ENCODE results near the gene KRT35.

DNA sequence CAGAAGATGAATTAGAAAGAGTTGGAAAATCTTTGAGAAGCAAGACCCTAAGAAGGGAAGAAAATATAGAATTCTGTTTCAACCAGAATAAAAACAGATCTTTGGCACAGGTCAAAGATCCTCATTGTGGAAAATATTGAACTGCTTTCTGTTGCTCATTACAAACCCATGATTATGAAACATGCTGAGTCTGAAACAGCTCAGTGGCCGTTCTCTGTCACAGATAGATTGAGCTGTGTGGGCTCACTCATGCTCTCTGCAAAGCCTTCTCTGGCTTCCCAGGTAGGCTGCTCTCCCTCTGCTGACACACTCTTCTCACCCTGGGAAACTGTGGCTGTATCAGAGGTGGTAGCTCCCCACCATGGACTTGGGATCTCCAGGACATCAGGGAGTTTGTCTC, 36.8 kb downstream of the KRT35 start:
- TF ChIP-seq, protein P1, sequence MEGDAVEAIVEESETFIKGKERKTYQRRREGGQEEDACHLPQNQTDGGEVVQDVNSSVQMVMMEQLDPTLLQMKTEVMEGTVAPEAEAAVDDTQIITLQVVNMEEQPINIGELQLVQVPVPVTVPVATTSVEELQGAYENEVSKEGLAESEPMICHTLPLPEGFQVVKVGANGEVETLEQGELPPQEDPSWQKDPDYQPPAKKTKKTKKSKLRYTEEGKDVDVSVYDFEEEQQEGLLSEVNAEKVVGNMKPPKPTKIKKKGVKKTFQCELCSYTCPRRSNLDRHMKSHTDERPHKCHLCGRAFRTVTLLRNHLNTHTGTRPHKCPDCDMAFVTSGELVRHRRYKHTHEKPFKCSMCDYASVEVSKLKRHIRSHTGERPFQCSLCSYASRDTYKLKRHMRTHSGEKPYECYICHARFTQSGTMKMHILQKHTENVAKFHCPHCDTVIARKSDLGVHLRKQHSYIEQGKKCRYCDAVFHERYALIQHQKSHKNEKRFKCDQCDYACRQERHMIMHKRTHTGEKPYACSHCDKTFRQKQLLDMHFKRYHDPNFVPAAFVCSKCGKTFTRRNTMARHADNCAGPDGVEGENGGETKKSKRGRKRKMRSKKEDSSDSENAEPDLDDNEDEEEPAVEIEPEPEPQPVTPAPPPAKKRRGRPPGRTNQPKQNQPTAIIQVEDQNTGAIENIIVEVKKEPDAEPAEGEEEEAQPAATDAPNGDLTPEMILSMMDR (IDR thresholded peaks at IDR 0.05; ENCODE audit: insufficient read depth, low read depth, low read length): no peak
- no peak for TF ChIP-seq EZH2 (IDR thresholded peaks at IDR 0.05; ENCODE audit: insufficient read depth, low read length)

Data from astrocyte (in vitro differentiated cells and primary cell).